ENCODE measurements around the gene BSN. TPM values are rescaled to one million over a fixed set of nuclear protein-coding genes. Genes with fewer than 3 reads are reported as not detected.

The BSN gene
- total and polyA plus RNA-seq, 2 experiments from 2014 or later = under 0.01 to 0.03 TPM

- H4K20me1 ChIP-seq (ENCODE audit: insufficient read depth) = no peaks in the 10 kb centered on the region
- H3K27me3 ChIP-seq (replicated peaks; ENCODE audit: insufficient read depth) = no peaks in the 10 kb centered on the region
- no peak overlapping the region for H3K9ac ChIP-seq
- in situ Hi-C loops (cut with MboI) = no loop called here
- peaks cover 7% of the 10 kb centered on the region; the same call in 1 of the 2 replicates for H3K4me1 ChIP-seq (ENCODE audit: insufficient read depth)
- 0 out of 2 replicates have a peak, but pooled peaks cover 10% of the 10 kb centered on the region for H3F3A ChIP-seq (ENCODE audit: insufficient read depth)
- H3K4me3 ChIP-seq = peak overlapping the region; percentile 64
- H3K36me3 ChIP-seq (ENCODE audit: low read depth) = no peaks in the 10 kb centered on the region
- WGBS, 2 experiments (ENCODE audit: low coverage in 1 of 2, low lambda C conversion rate in 2 of 2, missing lambda C conversion rate in 2 of 2) = 18% methylated on average over 33 of the region's 33 CpGs
- no peaks in the 10 kb centered on the region for H3K9me2 ChIP-seq (ENCODE audit: insufficient read depth)
- no peaks in the 10 kb centered on the region for H3K9me3 ChIP-seq (ENCODE audit: low read depth)
- H3K79me2 ChIP-seq (ENCODE audit: insufficient read depth) = peaks cover 18% of the 10 kb centered on the region
- no peak overlapping the region for H3K27ac ChIP-seq
- TF ChIP-seq EZH2 (IDR thresholded peaks at IDR 0.05; ENCODE audit: insufficient read depth, poor library complexity, severe bottlenecking) (no peak), EZH2phosphoT487 (IDR thresholded peaks at IDR 0.05; ENCODE audit: insufficient read depth, low read depth) (no peak)
- no peak for DNase-seq
- H2AFZ ChIP-seq = no peak overlapping the region
- peak overlapping the region; percentile 60 for H3K4me2 ChIP-seq (ENCODE audit: unreplicated experiment)
Measured at GRCh38 chr3:49718858-49719213, 164.6 kb downstream of the BSN start.

GRCh38 chr3:49719214-49719884 is 165.1 kb downstream of the BSN start, which contains the start of gene AMIGO3:
TSS of gene AMIGO3 (minus strand) at chr3:49719684. CDS start at chr3:49719465, 219 bp downstream.
- Histone ChIP-seq H3K4me3 (peak within 1 kb of the TSS; percentile 64), H3F3A (ENCODE audit: insufficient read depth) (0 out of 2 replicates have a peak, but pooled peaks cover 10% of the 10 kb centered on the region), H3K27me3 (replicated peaks; ENCODE audit: insufficient read depth) (no peaks in the 10 kb centered on the region), H3K27ac (peak within 1 kb of the TSS; percentile 35; the same call in 1 of the 2 replicates), H2AFZ (no peak within 1 kb of the TSS), H3K4me1 (ENCODE audit: insufficient read depth) (peaks cover 7% of the 10 kb centered on the region; the same call in 1 of the 2 replicates), H3K36me3 (ENCODE audit: low read depth) (no peaks in the 10 kb centered on the region), H3K9me2 (ENCODE audit: insufficient read depth) (no peaks in the 10 kb centered on the region), H3K9me3 (ENCODE audit: low read depth) (no peaks in the 10 kb centered on the region), H3K9ac (peak within 1 kb of the TSS; percentile 60), H4K20me1 (ENCODE audit: insufficient read depth) (no peaks in the 10 kb centered on the region), H3K4me2 (ENCODE audit: unreplicated experiment) (peak within 1 kb of the TSS; percentile 60), H3K79me2 (ENCODE audit: insufficient read depth) (peaks cover 18% of the 10 kb centered on the region)
- in situ Hi-C loops (cut with MboI) = no loop called here
- no peak for TF ChIP-seq EZH2 (IDR thresholded peaks at IDR 0.05; ENCODE audit: insufficient read depth, poor library complexity, severe bottlenecking)
- peak; percentile 99 for DNase-seq
- WGBS, 2 experiments (ENCODE audit: low coverage in 1 of 2, low lambda C conversion rate in 2 of 2, missing lambda C conversion rate in 2 of 2) = 2 to 4% methylated on average over 45 of the region's 50 CpGs

Small RNA genes lying within 50 kb of the gene (small RNA-seq; reads per million reads assigned to genes)
- not detected for gene AMIGO3 (ENCODE audit: low read depth, low replicate concordance)

Other genes starting within 250 kb of the BSN start
- gene USP4, start 214.4 kb upstream of the BSN start, total RNA-seq (2014; rRNA removed; shearing (Covaris generic)) = 11.2 and 17.6 TPM in 2 replicates
- gene USP4, start 214.4 kb upstream of the BSN start, polyA plus RNA-seq (2016; fragmentation: Nextera tagmentation; extraction: Ambion mirVana) = 47.6 and 50.9 TPM in 2 replicates
- 201 and 229 TPM in 2 replicates for gene GPX1, start 196.1 kb upstream of the BSN start, total RNA-seq (2014; rRNA removed; shearing (Covaris generic))
- 446 and 454 TPM in 2 replicates for gene GPX1, start 196.1 kb upstream of the BSN start, polyA plus RNA-seq (2016; fragmentation: Nextera tagmentation; extraction: Ambion mirVana)
- gene RHOA, start 142.5 kb upstream of the BSN start, total RNA-seq (2014; rRNA removed; shearing (Covaris generic)) = 781 and 915 TPM in 2 replicates
- gene RHOA, start 142.5 kb upstream of the BSN start, polyA plus RNA-seq (2016; fragmentation: Nextera tagmentation; extraction: Ambion mirVana) = 996 and 1,025 TPM in 2 replicates
- 34.0 and 55.7 TPM in 2 replicates for gene TCTA, start 142.1 kb upstream of the BSN start, total RNA-seq (2014; rRNA removed; shearing (Covaris generic))
- gene TCTA, start 142.1 kb upstream of the BSN start, polyA plus RNA-seq (2016; fragmentation: Nextera tagmentation; extraction: Ambion mirVana) = 52.2 and 55.0 TPM in 2 replicates
- gene AMT, start 132.0 kb upstream of the BSN start, total RNA-seq (2014; rRNA removed; shearing (Covaris generic)) = 1.6 and 5.8 TPM in 2 replicates
- gene AMT, start 132.0 kb upstream of the BSN start, polyA plus RNA-seq (2016; fragmentation: Nextera tagmentation; extraction: Ambion mirVana) = 1.5 and 1.7 TPM in 2 replicates
- 10.9 and 18.7 TPM in 2 replicates for gene NICN1, start 125.2 kb upstream of the BSN start, total RNA-seq (2014; rRNA removed; shearing (Covaris generic))
- gene NICN1, start 125.2 kb upstream of the BSN start, polyA plus RNA-seq (2016; fragmentation: Nextera tagmentation; extraction: Ambion mirVana) = 10.5 and 12.5 TPM in 2 replicates
- gene DAG1, start 84.2 kb upstream of the BSN start, total RNA-seq (2014; rRNA removed; shearing (Covaris generic)) = 81.8 and 90.2 TPM in 2 replicates
- gene DAG1, start 84.2 kb upstream of the BSN start, polyA plus RNA-seq (2016; fragmentation: Nextera tagmentation; extraction: Ambion mirVana) = 42.4 and 43.0 TPM in 2 replicates
- gene APEH, start 119.9 kb downstream of the BSN start, total RNA-seq (2014; rRNA removed; shearing (Covaris generic)) = 108 and 126 TPM in 2 replicates
- gene APEH, start 119.9 kb downstream of the BSN start, polyA plus RNA-seq (2016; fragmentation: Nextera tagmentation; extraction: Ambion mirVana) = 83.3 and 89.1 TPM in 2 replicates
- gene MST1, start 135.0 kb downstream of the BSN start, total RNA-seq (2014; rRNA removed; shearing (Covaris generic)) = 6.3 and 6.4 TPM in 2 replicates
- gene MST1, start 135.0 kb downstream of the BSN start, polyA plus RNA-seq (2016; fragmentation: Nextera tagmentation; extraction: Ambion mirVana) = 2.5 and 3.0 TPM in 2 replicates
- gene RNF123, start 135.1 kb downstream of the BSN start, total RNA-seq (2014; rRNA removed; shearing (Covaris generic)) = 22.8 and 25.7 TPM in 2 replicates
- 18.7 and 21.6 TPM in 2 replicates for gene RNF123, start 135.1 kb downstream of the BSN start, polyA plus RNA-seq (2016; fragmentation: Nextera tagmentation; extraction: Ambion mirVana)
- 3.2 TPM in 1 of 2 replicates, not detected in the other for gene AMIGO3, start 165.2 kb downstream of the BSN start, total RNA-seq (2014; rRNA removed; shearing (Covaris generic))
- 0.18 and 0.25 TPM in 2 replicates for gene AMIGO3, start 165.2 kb downstream of the BSN start, polyA plus RNA-seq (2016; fragmentation: Nextera tagmentation; extraction: Ambion mirVana)
- 36.2 and 37.8 TPM in 2 replicates for gene GMPPB, start 169.5 kb downstream of the BSN start, total RNA-seq (2014; rRNA removed; shearing (Covaris generic))
- gene GMPPB, start 169.5 kb downstream of the BSN start, polyA plus RNA-seq (2016; fragmentation: Nextera tagmentation; extraction: Ambion mirVana) = 22.8 and 24.1 TPM in 2 replicates
- 20.6 and 27.2 TPM in 2 replicates for gene IP6K1, start 232.1 kb downstream of the BSN start, total RNA-seq (2014; rRNA removed; shearing (Covaris generic))
- gene IP6K1, start 232.1 kb downstream of the BSN start, polyA plus RNA-seq (2016; fragmentation: Nextera tagmentation; extraction: Ambion mirVana) = 18.7 and 20.3 TPM in 2 replicates
- gene CDHR4, start 245.4 kb downstream of the BSN start, total RNA-seq (2014; rRNA removed; shearing (Covaris generic)) = not detected in 2 replicates
- gene CDHR4, start 245.4 kb downstream of the BSN start, polyA plus RNA-seq (2016; fragmentation: Nextera tagmentation; extraction: Ambion mirVana) = not detected in 2 replicates
- gene INKA1, start 248.8 kb downstream of the BSN start, total RNA-seq (2014; rRNA removed; shearing (Covaris generic)) = 7.1 and 12.0 TPM in 2 replicates
- gene INKA1, start 248.8 kb downstream of the BSN start, polyA plus RNA-seq (2016; fragmentation: Nextera tagmentation; extraction: Ambion mirVana) = 7.2 and 7.9 TPM in 2 replicates